Kidney capillary endothelial cell (primary cell): ENCODE data around the gene DIP2B.

Source experiments
- DNase-seq: peaks from one replicate; pipeline ENCODE4 v3.0.0-alpha.2; 2018; ENCODE audit warnings: low spot score

The DIP2B gene

GRCh38 chr12:50574601-50575348, 70.0 kb downstream of the DIP2B start:
- DNase-seq, result no peak

GRCh38 chr12:50579757-50580267, 75.0 kb downstream of the DIP2B start:
- no peak for DNase-seq

DNA sequence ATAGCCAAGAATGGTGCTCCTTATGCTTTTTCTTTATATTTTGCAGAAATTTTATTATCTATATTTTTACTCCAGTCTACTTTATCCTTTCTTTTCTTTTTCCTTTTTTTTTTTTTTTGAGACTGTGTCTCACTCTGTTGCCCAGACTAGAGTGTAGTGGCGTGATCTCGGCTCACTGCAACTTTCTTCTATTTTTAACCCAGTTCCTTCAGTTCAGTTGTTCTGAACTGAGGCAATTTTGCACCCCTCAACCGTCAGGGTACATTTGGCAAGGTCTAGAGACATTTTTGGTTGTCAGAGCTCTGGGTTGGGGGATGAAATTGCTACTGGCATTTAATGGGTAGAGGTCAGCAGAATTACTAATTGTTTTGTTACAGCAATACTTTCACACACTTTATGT, 75.7 kb downstream of the DIP2B start:
- DNase-seq, result no peak

DNA sequence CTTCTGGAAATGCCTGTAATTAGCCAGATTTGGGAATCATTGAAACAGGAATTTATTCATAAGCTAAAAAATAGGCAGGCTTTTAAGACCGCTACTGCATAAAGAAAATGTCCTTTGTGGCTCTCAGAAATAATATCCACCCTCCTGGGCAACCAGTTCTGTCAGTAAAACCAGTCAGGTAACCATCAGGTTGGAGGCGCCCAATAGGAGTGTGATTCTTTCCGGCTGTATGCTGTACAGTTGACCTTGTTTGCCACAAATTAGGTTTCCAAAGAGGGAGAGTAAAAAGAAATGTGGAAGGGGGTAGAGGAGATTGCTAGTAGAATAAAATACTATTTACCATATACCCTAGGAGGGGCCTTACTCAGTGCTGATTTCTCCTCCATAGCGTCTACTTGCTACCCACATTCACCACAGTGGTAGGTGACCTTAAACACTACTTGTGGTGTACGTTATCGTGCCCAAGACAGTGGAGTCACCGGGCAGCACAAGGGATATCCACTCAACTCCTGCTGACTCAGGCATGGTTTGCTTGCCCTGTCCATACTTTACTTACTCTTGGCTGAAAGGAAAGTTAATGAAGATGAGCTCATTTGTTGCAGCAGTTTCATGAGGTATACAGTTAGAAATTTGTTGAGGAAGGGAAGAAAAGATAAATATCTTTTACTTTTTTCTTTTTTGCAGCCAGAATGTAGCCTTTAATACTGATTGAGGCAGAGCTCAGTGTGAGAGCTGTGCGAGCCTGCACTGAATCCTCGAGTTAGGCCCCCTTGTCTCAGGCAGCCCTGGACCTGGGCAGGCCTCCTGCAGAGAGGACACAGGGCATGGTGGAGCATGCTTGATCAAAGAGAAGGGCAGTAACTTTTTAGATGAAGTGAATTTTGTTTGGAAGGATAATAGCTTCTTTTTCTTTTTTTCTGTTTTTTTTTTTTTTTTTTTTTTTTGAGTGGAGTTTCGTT, 76.7 kb downstream of the DIP2B start:
- DNase-seq, result no peak

- no peak for DNase-seq
Measured at GRCh38 chr12:50584135-50584534, 79.3 kb downstream of the DIP2B start.

GRCh38 chr12:50589650-50590435, 85.1 kb downstream of the DIP2B start:
- DNase-seq, result no peak

DNA sequence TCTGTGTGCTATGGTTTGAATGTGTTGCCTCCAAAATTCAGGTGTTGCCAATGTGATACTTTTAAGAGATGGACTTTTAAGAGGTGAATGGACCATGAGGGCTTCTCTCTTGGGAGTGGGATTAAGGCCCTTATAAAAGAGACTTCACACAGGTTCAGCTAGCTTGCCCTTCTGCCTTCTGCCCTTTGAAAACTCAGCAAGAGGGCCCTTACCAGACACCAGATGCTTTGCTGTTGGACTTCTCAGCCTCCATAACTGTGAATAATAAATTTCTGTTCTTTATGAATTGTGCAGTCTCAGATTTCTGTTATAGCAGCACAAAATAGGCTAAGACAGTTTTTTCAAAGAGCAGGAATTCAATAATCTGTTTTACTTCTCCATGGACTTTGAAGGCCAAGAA, 86.1 kb downstream of the DIP2B start:
- DNase-seq, result no peak

- DNase-seq, result no peak
Measured at GRCh38 chr12:50595667-50596066, 90.9 kb downstream of the DIP2B start.

DNA sequence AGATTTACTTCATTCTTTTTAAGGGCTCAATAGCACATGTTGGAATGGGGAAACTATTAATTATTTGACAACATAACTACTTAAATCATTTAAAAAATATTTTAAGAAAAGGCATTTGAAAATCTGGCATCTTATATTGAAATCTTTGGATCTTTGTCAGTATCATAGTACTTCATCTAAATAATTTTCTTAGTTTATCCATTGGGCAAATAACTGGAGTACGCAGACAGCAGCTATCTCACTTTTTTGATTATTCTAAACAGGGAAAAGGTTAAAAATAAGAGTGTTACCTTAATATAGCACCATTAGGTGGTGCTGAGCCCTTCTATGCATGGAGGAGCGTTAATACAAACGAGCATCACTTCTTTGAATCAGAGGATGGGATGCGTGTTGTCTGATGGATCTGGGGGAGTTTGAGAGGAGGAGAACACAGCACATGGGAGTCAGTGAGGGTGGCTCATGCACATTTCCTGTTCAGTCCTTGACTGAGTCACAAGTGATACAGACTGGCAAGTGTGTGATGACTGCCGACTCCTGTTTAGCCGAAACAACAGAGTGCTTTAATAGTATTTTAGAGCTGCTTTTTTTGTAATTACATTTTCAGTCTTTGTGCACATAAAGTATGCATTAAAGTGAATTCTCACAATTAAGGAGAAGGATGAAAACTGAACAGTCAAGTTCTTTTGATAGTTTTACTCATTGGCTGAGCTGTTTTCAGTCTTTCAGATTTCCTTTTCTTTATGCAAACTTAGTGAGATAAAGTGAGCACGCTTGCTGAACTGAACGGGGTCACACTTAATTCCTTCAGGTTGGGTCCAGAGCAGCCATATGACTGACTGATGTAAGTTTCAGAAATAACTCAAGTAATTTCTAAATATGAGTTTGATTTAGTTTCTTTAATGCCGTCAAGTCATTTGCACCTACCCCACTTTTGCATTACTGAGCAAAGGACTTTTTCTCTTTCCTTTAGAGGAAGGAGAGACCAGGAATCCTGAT, 92.7 kb downstream of the DIP2B start:
- peak; percentile 89 for DNase-seq

- no peak for DNase-seq
Measured at GRCh38 chr12:50598321-50598862, 93.6 kb downstream of the DIP2B start.

- DNase-seq, result no peak
Measured at GRCh38 chr12:50599366-50600095, 94.7 kb downstream of the DIP2B start.

DNA sequence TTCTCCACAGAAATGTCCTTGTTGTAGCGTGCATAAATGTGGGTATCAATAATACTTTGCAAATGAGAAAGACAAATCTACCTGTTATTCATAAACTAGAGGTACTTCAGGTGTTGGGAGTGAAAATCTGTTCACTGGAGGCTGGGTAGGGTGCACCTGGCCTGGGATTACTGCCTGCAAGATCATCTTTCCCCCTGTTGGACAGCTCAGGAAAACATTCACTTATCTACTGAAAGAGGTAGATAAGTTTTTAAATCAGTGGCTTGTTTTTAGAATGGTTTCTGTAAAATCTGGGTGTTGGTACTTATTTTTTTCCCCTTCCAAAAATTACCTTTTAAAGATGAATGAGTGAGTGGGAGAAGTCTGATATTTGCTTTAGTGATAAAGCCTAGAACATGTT, 95.6 kb downstream of the DIP2B start:
- DNase-seq, result no peak

DNA sequence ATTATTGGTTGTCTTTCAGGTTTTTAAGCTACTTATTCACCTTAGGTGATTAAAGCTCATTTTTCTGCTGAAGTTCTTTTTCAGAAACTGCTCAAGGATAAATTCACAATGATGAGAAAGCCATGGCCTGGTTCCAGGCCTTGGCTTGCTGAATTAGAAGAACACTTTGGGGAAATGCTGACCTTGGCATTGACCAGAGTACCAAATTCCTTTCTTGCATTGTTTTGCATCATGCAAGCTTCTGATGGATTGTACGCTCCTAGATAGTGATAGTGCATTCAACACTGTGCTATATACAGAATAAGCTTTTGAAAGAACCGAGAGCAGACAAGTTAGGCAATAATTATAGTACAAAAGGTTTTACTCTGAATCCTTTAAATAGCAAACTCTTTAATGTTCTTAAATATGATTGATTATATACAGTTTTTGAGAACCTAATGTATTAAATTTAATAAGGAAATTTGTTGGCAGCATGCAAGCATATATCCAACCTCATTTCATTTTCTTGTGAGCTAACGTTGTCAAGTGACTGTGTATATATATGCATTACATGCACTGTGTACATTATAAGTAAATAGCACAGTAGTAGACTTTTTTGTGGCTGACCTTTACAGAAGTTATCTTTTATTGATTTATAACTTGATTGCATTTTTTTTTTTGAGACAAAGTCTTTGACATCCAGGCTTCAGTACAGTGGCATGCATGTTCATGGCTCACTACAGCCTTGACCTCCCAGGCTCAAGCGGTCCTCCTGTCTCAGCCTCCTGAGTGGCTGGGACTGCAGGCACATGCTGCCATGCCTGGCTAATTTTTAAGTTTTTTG, 99.2 kb downstream of the DIP2B start:
- DNase-seq, result no peak

DNA sequence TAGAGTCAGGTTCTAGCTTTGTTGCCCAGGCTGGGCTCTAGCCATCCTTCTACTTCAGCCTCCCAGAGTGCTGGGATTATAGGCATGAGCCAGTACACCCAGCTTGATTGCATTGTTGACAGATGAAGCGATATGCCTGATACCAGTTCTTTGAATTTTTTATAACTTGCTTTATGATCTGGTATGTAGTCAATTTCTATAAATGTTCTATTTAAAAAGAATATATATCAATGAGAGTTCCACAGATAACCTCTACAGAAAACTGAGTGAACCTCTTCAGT, 99.8 kb downstream of the DIP2B start:
- no peak for DNase-seq

DNA sequence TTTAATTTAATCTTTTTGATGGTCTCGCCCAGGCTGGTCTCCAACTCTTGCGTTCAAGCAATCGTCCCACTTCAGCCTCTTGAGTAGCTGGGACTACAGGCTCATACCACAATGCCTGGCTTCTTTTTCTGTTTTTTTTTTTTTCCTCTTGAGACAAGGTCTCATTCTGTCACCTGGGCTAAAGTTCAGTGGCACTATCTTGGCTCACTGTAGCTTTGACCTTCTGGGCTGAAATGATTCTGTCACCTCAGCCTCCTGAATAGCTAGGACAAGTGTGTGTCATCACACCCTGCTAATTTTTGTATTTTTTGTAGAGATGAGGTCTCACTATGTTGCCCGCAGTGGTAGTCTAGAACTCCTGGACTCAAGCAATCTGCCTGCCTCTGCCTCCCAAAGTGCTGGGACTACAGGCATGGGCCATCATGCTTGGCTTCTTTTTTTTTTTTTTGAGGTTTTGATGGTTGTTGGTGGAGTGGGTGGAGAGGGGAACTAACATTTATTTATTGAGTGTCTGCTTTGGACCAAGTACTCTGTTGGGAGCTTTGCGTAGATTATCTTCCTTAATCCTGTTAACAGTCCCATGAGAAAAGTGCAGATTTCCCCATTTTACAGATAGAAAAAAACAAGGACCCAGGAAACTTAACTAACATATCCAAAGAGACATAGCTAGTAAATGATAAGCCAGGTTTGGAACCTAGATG, 102.0 kb downstream of the DIP2B start:
- DNase-seq, result no peak

GRCh38 chr12:50609292-50609874, 104.6 kb downstream of the DIP2B start:
- no peak for DNase-seq

GRCh38 chr12:50610171-50610570, 105.4 kb downstream of the DIP2B start:
- no peak for DNase-seq

DNA sequence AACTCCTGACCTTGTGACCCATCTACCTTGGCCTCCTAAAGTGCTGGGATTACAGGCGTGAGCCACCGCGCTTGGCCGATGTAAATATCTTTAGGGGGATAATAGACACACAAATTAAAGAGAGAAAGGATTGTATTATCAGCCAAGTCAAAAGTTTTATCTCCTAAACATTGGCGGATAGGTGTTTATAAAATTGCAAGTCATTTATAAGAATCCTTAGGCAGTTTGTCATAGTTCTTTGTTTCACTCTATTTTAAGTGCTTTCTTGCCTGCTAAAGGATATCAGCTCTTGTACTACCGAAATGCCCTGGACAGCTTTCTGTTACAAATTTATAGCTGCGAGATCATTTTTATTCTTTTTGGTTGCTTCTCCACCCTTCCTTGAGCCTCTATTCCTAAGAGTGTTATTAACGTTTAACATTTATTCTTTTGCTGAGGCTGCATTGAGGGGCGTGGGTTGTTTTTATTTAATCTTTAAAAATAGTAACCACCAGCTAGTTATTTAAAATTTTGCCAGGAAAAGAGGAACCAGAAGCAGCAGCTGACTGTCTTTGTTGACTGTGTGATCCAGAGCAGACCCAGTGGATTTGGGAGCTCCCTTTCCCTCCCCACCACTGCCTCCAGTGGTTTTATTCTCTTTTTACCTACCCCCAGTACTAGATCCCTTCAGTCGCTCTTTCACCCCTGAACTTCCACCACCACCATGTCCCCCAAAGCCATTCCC, 106.4 kb downstream of the DIP2B start:
- no peak for DNase-seq
